ENCODE data around the gene FER.

GRCh38 chr5:108822211-108822947 is 74.7 kb downstream of the FER start:
- TF ChIP-seq, protein P1, sequence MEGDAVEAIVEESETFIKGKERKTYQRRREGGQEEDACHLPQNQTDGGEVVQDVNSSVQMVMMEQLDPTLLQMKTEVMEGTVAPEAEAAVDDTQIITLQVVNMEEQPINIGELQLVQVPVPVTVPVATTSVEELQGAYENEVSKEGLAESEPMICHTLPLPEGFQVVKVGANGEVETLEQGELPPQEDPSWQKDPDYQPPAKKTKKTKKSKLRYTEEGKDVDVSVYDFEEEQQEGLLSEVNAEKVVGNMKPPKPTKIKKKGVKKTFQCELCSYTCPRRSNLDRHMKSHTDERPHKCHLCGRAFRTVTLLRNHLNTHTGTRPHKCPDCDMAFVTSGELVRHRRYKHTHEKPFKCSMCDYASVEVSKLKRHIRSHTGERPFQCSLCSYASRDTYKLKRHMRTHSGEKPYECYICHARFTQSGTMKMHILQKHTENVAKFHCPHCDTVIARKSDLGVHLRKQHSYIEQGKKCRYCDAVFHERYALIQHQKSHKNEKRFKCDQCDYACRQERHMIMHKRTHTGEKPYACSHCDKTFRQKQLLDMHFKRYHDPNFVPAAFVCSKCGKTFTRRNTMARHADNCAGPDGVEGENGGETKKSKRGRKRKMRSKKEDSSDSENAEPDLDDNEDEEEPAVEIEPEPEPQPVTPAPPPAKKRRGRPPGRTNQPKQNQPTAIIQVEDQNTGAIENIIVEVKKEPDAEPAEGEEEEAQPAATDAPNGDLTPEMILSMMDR (IDR thresholded peaks at IDR 0.05 in 8 of 11, conservative IDR thresholded peaks at IDR 0.05 in 3 of 11) = no peak
- TF ChIP-seq POLR2A (IDR thresholded peaks at IDR 0.05) = no peak
